Liver (tissue), 9 donors: ENCODE results near the gene RNMT. TPM values are rescaled to one million over a fixed set of nuclear protein-coding genes. Genes with fewer than 3 reads are reported as not detected.

Source experiments
- DNase-seq: peaks from one replicate; pipeline ENCODE4 v3.0.0-alpha.2; 2017; ENCODE audit warnings: low spot score
- H3K27ac ChIP-seq, 2 donors: one replicate each; pipeline ENCODE4 v1.7.0; 2013; ENCODE audit warnings: inconsistent platforms in 2 of 2, low read length in 2 of 2, control low read depth in 1 of 2, low read depth in 1 of 2, mild to moderate bottlenecking in 1 of 2
- H3K27me3 ChIP-seq, 4 donors: one replicate each; pipeline versions ENCODE4 v1.6.1 to v1.7.0; 2013; ENCODE audit warnings: low read length in 3 of 4, inconsistent platforms in 1 of 4, mild to moderate bottlenecking in 1 of 4, moderate library complexity in 1 of 4; ENCODE audit not compliant: control insufficient read depth in 4 of 4, insufficient read depth in 4 of 4
- H3K36me3 ChIP-seq, 4 donors: one replicate each; pipeline versions ENCODE4 v1.6.1 to v1.7.0; 2013; ENCODE audit warnings: low read length in 3 of 4, mild to moderate bottlenecking in 3 of 4, low read depth in 1 of 4, moderate library complexity in 1 of 4; ENCODE audit not compliant: control insufficient read depth in 4 of 4, insufficient read depth in 3 of 4
- H3K4me1 ChIP-seq, 4 donors: one replicate each; pipeline versions ENCODE4 v1.6.1 to v1.7.0; 2013; ENCODE audit warnings: low read length in 3 of 4, mild to moderate bottlenecking in 3 of 4, moderate library complexity in 1 of 4; ENCODE audit not compliant: control insufficient read depth in 4 of 4, insufficient read depth in 4 of 4
- H3K4me3 ChIP-seq, 3 donors: one replicate each; pipeline versions ENCODE4 v1.6.1 to v1.7.0; 2013; ENCODE audit warnings: low read length in 3 of 3, control low read depth in 1 of 3, low read depth in 1 of 3, mild to moderate bottlenecking in 1 of 3
- H3K9ac ChIP-seq, 2 donors: one replicate each; pipeline ENCODE4 v1.7.0; 2013; ENCODE audit warnings: low read length in 2 of 2, mild to moderate bottlenecking in 2 of 2, moderate library complexity in 2 of 2, control low read depth in 1 of 2, low read depth in 1 of 2
- H3K9me3 ChIP-seq, 4 donors: one replicate each; pipeline versions ENCODE4 v1.6.1 to v1.7.0; 2013; ENCODE audit warnings: low read length in 3 of 4; ENCODE audit not compliant: control insufficient read depth in 4 of 4
- EGR1 ChIP-seq, 2 donors: IDR thresholded peaks; 2 replicates each; pipeline ENCODE4 v1.6.1; 2016 to 2018; ENCODE audit warnings: antibody characterized with exemption in 2 of 2, low read depth in 2 of 2
- FOXA2 ChIP-seq: IDR thresholded peaks from 2 replicates; pipeline ENCODE4 v1.6.1; 2016; ENCODE audit warnings: antibody characterized with exemption
- GABPA ChIP-seq, 2 donors: IDR thresholded peaks in 1 of 2; conservative IDR thresholded peaks in 1 of 2; 2 replicates each; pipeline ENCODE4 v1.6.1; 2016; ENCODE audit warnings: antibody characterized with exemption in 2 of 2, mild to moderate bottlenecking in 1 of 2, moderate library complexity in 1 of 2
- HNF4A ChIP-seq, 2 donors: conservative IDR thresholded peaks; 2 replicates each; pipeline ENCODE4 v1.6.1; 2016; ENCODE audit warnings: antibody characterized with exemption in 2 of 2, mild to moderate bottlenecking in 2 of 2
- HNF4G ChIP-seq: IDR thresholded peaks from 2 replicates; pipeline ENCODE4 v1.6.1; 2016; ENCODE audit warnings: antibody characterized with exemption
- JUND ChIP-seq, 2 donors: IDR thresholded peaks; 2 replicates each; pipeline ENCODE4 v1.6.1; 2016; ENCODE audit warnings: antibody characterized with exemption in 2 of 2
- MAX ChIP-seq: IDR thresholded peaks from 2 replicates; pipeline ENCODE4 v1.6.1; 2016; ENCODE audit warnings: antibody characterized with exemption
- NR2F2 ChIP-seq: IDR thresholded peaks from 2 replicates; pipeline ENCODE4 v1.6.1; 2016; ENCODE audit warnings: antibody characterized with exemption
- RAD21 ChIP-seq, 2 donors: IDR thresholded peaks; 2 replicates each; pipeline ENCODE4 v1.6.1; 2016; ENCODE audit warnings: antibody characterized with exemption in 2 of 2, mild to moderate bottlenecking in 2 of 2
- RXRA ChIP-seq, 2 donors: IDR thresholded peaks; 2 replicates each; pipeline ENCODE4 v1.6.1; 2017 to 2018; ENCODE audit warnings: antibody characterized with exemption in 2 of 2, mild to moderate bottlenecking in 1 of 2
- SP1 ChIP-seq: IDR thresholded peaks from 2 replicates; pipeline ENCODE4 v1.6.1; 2018; ENCODE audit warnings: antibody characterized with exemption, mild to moderate bottlenecking
- TAF1 ChIP-seq: conservative IDR thresholded peaks from 2 replicates; pipeline ENCODE4 v1.6.1; 2016; ENCODE audit warnings: antibody characterized with exemption, mild to moderate bottlenecking
- ZBTB33 ChIP-seq: IDR thresholded peaks from 2 replicates; pipeline ENCODE4 v1.6.1; 2016; ENCODE audit warnings: antibody characterized with exemption
- WGBS: extraction: QIAGEN DNeasy Blood & Tissue Kit; methylation state at CpG from one replicate; pipeline ENCODE4 v1.1.7; 2013; 5-methylcytosine and 5-hydroxymethylcytosine counted together
- polyA plus RNA-seq, 2 donors: library from polyadenylated mRNA; stranded (reverse) in 1 of 2; unstranded in 1 of 2; fragments of 200-250 nt in 1 of 2; fragments of >200 nt in 1 of 2; fragmentation: Nextera tagmentation in 1 of 2; extraction: Ambion mirVana in 1 of 2; gene quantifications; one replicate each; pipeline versions ENCODE4 v1.2.1 to v1.2.3, GENCODE V29; 2013 to 2015
- total RNA-seq, 2 donors: library from RNA; depleted of rRNA; stranded (reverse); fragments of >200 nt; gene quantifications; one replicate each; pipeline ENCODE4 v1.2.3, GENCODE V29; 2014
- TF ChIP-seq, protein P1 (sequence below): IDR thresholded peaks from 2 replicates; pipeline ENCODE4 v1.6.1; 2016; ENCODE audit warnings: antibody characterized with exemption
- TF ChIP-seq, protein P2 (sequence below): fragments of 150-350 bp; IDR thresholded peaks from 2 replicates; pipeline ENCODE4 v1.5.1; 2017; ENCODE audit warnings: improper control_type of control experiment, low read depth, low read length; ENCODE audit not compliant: missing input control
- donor health status: healthy.
- donor health status: healthy.
- donor health status: healthy.
- donor health status: healthy.
- donor health status: healthy.

Gene RNMT
- total and polyA plus RNA-seq, 4 donors = 4.9 to 23.1 (median 11.3) TPM

- TF ChIP-seq GABPA (IDR thresholded peaks at IDR 0.05 in 1 of 2, conservative IDR thresholded peaks at IDR 0.05 in 1 of 2) (no peak), FOXA2 (no peak), RAD21 (IDR thresholded peaks at IDR 0.05) (no peak), ZBTB33 (no peak), JUND (IDR thresholded peaks at IDR 0.05) (no peak), EGR1 (IDR thresholded peaks at IDR 0.05; ENCODE audit: low read depth in 2 of 2) (no peak), HNF4A (conservative IDR thresholded peaks at IDR 0.05) (no peak)
- TF ChIP-seq, protein P1, sequence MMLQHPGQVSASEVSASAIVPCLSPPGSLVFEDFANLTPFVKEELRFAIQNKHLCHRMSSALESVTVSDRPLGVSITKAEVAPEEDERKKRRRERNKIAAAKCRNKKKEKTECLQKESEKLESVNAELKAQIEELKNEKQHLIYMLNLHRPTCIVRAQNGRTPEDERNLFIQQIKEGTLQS = no peak
Measured at GRCh38 chr18:13809531-13810255, 83.2 kb downstream of the RNMT start (continued).

- peaks cover 0 to 3% (median 1%) of the 10 kb centered on the region in 4 donors for H3K4me1 ChIP-seq
- DNase-seq = no peak
- no peak overlapping the region for H3K9ac ChIP-seq
- H3K27ac ChIP-seq = no peak overlapping the region
- no peak overlapping the region for H3K4me3 ChIP-seq
- 70% methylated on average over 10 of the region's 10 CpGs for WGBS
- no peaks in the 10 kb centered on the region for H3K9me3 ChIP-seq
- H3K36me3 ChIP-seq = no peaks in the 10 kb centered on the region
- H3K27me3 ChIP-seq = no peaks in the 10 kb centered on the region
- TF ChIP-seq, protein P2, sequence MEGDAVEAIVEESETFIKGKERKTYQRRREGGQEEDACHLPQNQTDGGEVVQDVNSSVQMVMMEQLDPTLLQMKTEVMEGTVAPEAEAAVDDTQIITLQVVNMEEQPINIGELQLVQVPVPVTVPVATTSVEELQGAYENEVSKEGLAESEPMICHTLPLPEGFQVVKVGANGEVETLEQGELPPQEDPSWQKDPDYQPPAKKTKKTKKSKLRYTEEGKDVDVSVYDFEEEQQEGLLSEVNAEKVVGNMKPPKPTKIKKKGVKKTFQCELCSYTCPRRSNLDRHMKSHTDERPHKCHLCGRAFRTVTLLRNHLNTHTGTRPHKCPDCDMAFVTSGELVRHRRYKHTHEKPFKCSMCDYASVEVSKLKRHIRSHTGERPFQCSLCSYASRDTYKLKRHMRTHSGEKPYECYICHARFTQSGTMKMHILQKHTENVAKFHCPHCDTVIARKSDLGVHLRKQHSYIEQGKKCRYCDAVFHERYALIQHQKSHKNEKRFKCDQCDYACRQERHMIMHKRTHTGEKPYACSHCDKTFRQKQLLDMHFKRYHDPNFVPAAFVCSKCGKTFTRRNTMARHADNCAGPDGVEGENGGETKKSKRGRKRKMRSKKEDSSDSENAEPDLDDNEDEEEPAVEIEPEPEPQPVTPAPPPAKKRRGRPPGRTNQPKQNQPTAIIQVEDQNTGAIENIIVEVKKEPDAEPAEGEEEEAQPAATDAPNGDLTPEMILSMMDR = no peak
- TF ChIP-seq RAD21 (IDR thresholded peaks at IDR 0.05) = no peak
- no peak for TF ChIP-seq GABPA (IDR thresholded peaks at IDR 0.05 in 1 of 2, conservative IDR thresholded peaks at IDR 0.05 in 1 of 2)
- TF ChIP-seq HNF4A (conservative IDR thresholded peaks at IDR 0.05) = no peak
- no peak for TF ChIP-seq EGR1 (IDR thresholded peaks at IDR 0.05; ENCODE audit: low read depth in 2 of 2)
- no peak for TF ChIP-seq TAF1
- no peak for TF ChIP-seq NR2F2
- TF ChIP-seq FOXA2 = no peak
- no peak for TF ChIP-seq MAX
Measured at GRCh38 chr18:13810950-13811485, 84.5 kb downstream of the RNMT start.

DNA sequence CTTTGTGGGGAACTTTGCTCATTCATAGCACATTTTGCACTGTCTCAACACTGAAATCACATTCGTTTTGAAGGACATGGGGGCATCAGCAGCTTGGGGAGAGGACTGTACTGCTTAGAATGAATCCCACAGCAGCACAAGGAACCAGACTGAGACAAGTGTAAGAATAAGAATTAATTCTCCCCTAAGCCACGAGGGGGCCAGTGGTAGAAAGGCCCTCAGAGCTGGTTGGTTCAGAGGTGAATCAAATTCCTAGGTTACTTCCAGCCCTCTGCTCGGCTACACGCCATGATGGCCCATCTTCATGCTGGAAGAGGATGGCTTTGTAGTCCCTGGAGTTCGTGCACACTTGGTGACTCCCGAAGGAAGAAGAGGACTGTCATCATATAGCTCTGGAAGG is 85.5 kb downstream of the RNMT start:
- TF ChIP-seq EGR1 (IDR thresholded peaks at IDR 0.05; ENCODE audit: low read depth in 2 of 2) (no peak), HNF4G (no peak), HNF4A (conservative IDR thresholded peaks at IDR 0.05) (no peak), JUND (IDR thresholded peaks at IDR 0.05) (no peak), RAD21 (IDR thresholded peaks at IDR 0.05) (no peak), SP1 (no peak), GABPA (IDR thresholded peaks at IDR 0.05 in 1 of 2, conservative IDR thresholded peaks at IDR 0.05 in 1 of 2) (no peak), TAF1 (no peak), RXRA (IDR thresholded peaks at IDR 0.05) (no peak)
- no peak for DNase-seq
- 65% methylated on average over 6 of the region's 6 CpGs for WGBS

More for the DNA sequence above, 85.5 kb downstream of the RNMT start:
- Histone ChIP-seq H3K4me3 (no peak overlapping the region), H3K27me3 (no peaks in the 10 kb centered on the region), H3K27ac (no peak overlapping the region), H3K9me3 (no peaks in the 10 kb centered on the region), H3K36me3 (no peaks in the 10 kb centered on the region), H3K9ac (no peak overlapping the region), H3K4me1 (peaks cover 0 to 3% (median 1%) of the 10 kb centered on the region in 4 donors)
